ENCODE data around the gene ELF3. TPM values are rescaled to one million over a fixed set of nuclear protein-coding genes. Genes with fewer than 3 reads are reported as not detected.

The ELF3 gene
- total RNA-seq, 4 donors from 2014 or later: 10.8 to 39.9 (median 26.7) TPM

DNA sequence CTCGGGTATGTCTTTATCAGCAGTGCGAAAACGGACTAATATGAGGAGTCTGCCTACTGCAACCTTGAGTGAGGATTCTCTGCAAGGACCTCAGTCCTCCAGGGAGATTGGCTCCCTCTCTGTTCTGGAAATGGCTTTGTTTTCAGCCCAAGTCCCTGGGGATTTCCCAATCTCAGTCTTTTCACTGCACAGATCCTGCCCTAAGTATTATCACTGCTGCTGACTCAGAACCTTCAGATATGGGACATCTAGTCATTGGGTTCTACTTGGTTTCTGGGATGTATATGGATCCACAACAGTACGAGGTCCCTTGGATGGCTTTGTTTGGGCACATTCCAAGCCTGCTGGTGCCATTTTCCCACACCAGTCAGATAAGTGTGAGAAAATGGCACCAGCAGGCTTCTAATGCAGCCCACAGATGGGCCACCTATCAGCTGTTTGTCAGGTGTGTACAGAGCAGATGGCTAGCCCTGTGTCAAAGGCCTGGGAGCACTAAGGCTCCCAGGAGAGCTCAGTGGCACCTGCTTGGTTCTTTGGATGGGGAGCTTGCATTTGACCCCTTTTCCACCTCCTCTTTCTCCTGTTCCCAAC, 27.4 kb downstream of the ELF3 start:
- H3K27me3 ChIP-seq: no peaks in the 10 kb centered on the region
- 79% methylated on average over 4 of the region's 4 CpGs for WGBS
- no peak overlapping the region for H3K27ac ChIP-seq
- H3K9me3 ChIP-seq: no peaks in the 10 kb centered on the region
- H3K4me1 ChIP-seq: peaks cover 17% of the 10 kb centered on the region
- H3K36me3 ChIP-seq: no peaks in the 10 kb centered on the region
- TF ChIP-seq POLR2AphosphoS5 (IDR thresholded peaks at IDR 0.05) (no peak), POLR2A (IDR thresholded peaks at IDR 0.05) (no peak), EP300 (IDR thresholded peaks at IDR 0.05) (no peak)
- TF ChIP-seq, protein P1, sequence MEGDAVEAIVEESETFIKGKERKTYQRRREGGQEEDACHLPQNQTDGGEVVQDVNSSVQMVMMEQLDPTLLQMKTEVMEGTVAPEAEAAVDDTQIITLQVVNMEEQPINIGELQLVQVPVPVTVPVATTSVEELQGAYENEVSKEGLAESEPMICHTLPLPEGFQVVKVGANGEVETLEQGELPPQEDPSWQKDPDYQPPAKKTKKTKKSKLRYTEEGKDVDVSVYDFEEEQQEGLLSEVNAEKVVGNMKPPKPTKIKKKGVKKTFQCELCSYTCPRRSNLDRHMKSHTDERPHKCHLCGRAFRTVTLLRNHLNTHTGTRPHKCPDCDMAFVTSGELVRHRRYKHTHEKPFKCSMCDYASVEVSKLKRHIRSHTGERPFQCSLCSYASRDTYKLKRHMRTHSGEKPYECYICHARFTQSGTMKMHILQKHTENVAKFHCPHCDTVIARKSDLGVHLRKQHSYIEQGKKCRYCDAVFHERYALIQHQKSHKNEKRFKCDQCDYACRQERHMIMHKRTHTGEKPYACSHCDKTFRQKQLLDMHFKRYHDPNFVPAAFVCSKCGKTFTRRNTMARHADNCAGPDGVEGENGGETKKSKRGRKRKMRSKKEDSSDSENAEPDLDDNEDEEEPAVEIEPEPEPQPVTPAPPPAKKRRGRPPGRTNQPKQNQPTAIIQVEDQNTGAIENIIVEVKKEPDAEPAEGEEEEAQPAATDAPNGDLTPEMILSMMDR (IDR thresholded peaks at IDR 0.05): no peak
- H3K4me3 ChIP-seq: no peak overlapping the region
- DNase-seq (ENCODE audit: low spot score in 2 of 2): no peak

DNA sequence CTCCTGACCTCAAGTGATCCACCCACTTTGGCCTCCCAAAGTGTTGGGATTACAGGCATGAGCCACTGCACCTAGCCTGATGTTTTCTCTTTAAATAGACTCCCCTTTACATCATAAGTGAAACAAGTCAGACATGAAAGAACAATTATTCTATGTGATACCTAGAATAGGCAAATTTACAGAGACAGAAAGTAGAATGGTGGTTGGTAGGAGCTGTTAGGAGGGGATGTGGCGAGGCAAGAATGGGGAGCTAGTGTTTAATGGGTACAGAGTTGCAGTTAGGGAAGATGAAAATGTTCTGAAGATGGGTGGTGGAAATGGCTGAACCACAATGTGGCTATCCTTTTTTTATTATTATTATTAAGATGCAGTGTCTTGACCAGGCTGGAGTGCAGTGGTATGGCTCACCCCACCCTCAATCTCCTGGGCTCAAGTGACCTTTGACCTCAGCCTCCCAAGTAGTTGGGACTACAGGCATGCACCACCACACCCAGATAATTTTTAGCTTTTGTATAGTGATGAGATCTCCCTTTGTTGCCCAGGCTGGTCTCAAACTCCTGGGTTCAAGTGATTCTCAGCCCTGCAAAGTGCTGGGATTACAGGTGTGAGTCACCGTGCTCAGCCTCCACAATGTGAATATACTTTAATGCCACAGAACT, 28.4 kb downstream of the ELF3 start:
- H3K27ac ChIP-seq: no peak overlapping the region
- H3K4me1 ChIP-seq: peaks cover 17% of the 10 kb centered on the region
- H3K9me3 ChIP-seq: no peaks in the 10 kb centered on the region
- TF ChIP-seq, protein P1 (IDR thresholded peaks at IDR 0.05): no peak
- TF ChIP-seq POLR2A (IDR thresholded peaks at IDR 0.05) (no peak), POLR2AphosphoS5 (IDR thresholded peaks at IDR 0.05) (no peak), EP300 (IDR thresholded peaks at IDR 0.05) (no peak)
- no peak for DNase-seq (ENCODE audit: low spot score in 2 of 2)
- H3K36me3 ChIP-seq: no peaks in the 10 kb centered on the region
- no peak overlapping the region for H3K4me3 ChIP-seq
- WGBS: 98% methylated on average over 2 of the region's 2 CpGs
- no peaks in the 10 kb centered on the region for H3K27me3 ChIP-seq

DNA sequence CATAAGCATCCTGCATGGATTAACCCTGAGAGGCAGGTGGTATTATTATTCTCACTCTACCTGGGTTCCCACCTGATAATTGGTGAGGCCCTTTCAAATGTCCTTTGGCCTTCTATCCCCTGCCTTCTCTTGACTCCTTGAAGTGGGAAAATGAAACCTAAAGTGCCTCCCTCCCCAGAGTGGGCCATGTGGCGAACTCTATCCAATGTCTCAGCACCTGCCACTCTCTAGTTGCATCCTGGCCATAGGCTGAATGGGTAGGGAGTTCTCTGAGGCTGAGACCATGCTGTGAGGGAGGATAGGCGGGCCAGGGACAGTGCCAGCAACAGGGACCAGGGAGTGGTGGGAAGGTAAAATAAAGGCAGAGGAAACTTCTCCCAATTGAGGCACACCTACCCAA, 35.3 kb downstream of the ELF3 start:
- Histone ChIP-seq H3K9me3 (no peaks in the 10 kb centered on the region), H3K4me1 (peaks cover 17% of the 10 kb centered on the region), H3K36me3 (no peaks in the 10 kb centered on the region), H3K27me3 (no peaks in the 10 kb centered on the region), H3K27ac (no peak overlapping the region), H3K4me3 (no peak overlapping the region)
- 90% methylated on average over 2 of the region's 2 CpGs for WGBS
- no peak for TF ChIP-seq EP300 (IDR thresholded peaks at IDR 0.05)
- no peak for TF ChIP-seq POLR2A (IDR thresholded peaks at IDR 0.05)
- no peak for TF ChIP-seq POLR2AphosphoS5 (IDR thresholded peaks at IDR 0.05)
- TF ChIP-seq, protein P1 (IDR thresholded peaks at IDR 0.05): no peak
- no peak for DNase-seq (ENCODE audit: low spot score in 2 of 2)

DNA sequence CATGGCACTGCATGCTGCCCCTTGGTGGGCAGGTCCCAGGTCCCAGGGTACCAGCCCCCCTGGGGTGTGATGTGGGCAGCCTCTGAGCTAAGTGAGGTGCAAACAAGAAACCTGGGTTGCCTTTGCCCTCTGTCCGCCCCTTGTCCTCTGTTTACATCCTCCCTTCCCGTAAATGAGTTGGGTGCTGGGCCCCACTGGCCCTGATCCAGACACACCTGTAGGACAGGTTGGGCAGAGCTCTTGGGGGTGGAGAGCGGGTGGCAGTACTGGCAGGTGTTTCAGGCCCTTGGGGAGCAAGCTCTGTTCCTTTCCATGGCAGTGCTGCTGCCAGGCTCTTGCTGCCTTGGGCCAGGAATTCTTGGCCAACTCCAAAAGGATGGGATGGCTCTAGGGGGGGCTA, 35.8 kb downstream of the ELF3 start:
- H3K4me3 ChIP-seq: no peak overlapping the region
- H3K9me3 ChIP-seq: no peaks in the 10 kb centered on the region
- H3K4me1 ChIP-seq: peaks cover 17% of the 10 kb centered on the region
- peak; percentile 78 to 81 for DNase-seq (ENCODE audit: low spot score in 2 of 2)
- H3K36me3 ChIP-seq: no peaks in the 10 kb centered on the region
- WGBS: 50% methylated on average over 2 of the region's 3 CpGs
- no peaks in the 10 kb centered on the region for H3K27me3 ChIP-seq
- TF ChIP-seq, protein P1 (IDR thresholded peaks at IDR 0.05): no peak
- TF ChIP-seq POLR2AphosphoS5 (IDR thresholded peaks at IDR 0.05): peak in 1 of 3 donors; percentile 16
- H3K27ac ChIP-seq: no peak overlapping the region

DNA sequence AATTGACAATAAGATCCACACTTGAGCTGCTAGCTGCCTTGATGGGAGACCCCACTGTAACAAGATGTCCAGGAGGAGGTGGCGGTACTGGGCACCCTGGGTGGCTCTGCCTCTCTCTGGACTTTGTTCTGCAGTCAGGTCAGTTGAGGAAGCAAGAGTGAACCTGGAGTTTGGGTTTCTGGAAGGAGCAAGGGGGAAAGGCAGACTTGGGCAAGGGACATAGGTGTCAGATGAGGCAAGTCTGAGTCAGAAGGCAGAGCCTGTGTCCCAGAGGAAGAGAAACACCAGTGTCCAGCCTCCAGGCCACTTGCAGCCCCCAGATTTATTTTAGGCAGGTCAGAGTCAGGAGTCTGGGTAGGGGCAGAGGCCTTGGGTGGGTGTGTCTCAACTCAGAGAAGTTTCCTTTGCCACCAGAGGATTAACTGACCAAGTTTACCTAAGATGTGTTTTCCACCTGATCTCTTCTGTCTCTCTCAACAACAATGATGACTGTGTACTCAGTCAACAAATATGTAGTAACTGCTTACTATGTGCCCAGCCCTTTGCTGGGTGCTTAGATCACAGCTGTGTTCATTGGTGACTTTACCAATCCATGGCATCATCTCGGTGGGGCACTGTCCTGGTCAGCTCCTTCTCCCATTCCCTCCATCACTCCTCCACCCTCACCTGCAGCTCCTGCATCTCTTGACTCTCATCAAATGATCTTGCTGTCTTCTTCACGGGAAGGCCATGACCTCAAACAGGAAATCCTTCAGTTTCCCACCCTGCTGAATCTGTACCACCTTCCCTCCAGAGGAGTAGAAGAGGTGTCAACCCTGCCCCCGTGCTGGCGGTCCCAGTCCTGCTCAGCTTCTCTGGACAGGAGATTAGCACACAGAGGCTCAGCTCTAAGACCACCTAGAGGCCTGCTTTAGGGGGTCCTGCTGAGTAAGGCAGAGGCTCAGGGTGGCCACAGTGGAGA, 36.6 kb downstream of the ELF3 start:
- TF ChIP-seq POLR2A (IDR thresholded peaks at IDR 0.05) (no peak), EP300 (IDR thresholded peaks at IDR 0.05) (no peak), POLR2AphosphoS5 (IDR thresholded peaks at IDR 0.05) (no peak)
- TF ChIP-seq, protein P1 (IDR thresholded peaks at IDR 0.05): no peak
- Histone ChIP-seq H3K36me3 (no peaks in the 10 kb centered on the region), H3K27ac (peak overlapping the region; percentile 55), H3K4me3 (no peak overlapping the region), H3K9me3 (no peaks in the 10 kb centered on the region), H3K4me1 (peaks cover 17% of the 10 kb centered on the region), H3K27me3 (no peaks in the 10 kb centered on the region)
- no peak for DNase-seq (ENCODE audit: low spot score in 2 of 2)
- WGBS: 69% methylated on average over 5 of the region's 5 CpGs
